ENCODE results near the gene VAV2.

GRCh38 chr9:133874659-133875058, 117.5 kb downstream of the VAV2 start:
- no peak for TF ChIP-seq POLR2A (IDR thresholded peaks at IDR 0.05)
- no peak for TF ChIP-seq CTCF (IDR thresholded peaks at IDR 0.05)

Data from uterus (tissue), 2 donors.